Measurements from ENCODE around the gene CACNA2D4.
"Not testable (repeated sequence)": the region's sequence is repeated elsewhere in the genome, so short reads cannot be mapped to it uniquely, and the experiment has no call there.

Gene CACNA2D4

DNA sequence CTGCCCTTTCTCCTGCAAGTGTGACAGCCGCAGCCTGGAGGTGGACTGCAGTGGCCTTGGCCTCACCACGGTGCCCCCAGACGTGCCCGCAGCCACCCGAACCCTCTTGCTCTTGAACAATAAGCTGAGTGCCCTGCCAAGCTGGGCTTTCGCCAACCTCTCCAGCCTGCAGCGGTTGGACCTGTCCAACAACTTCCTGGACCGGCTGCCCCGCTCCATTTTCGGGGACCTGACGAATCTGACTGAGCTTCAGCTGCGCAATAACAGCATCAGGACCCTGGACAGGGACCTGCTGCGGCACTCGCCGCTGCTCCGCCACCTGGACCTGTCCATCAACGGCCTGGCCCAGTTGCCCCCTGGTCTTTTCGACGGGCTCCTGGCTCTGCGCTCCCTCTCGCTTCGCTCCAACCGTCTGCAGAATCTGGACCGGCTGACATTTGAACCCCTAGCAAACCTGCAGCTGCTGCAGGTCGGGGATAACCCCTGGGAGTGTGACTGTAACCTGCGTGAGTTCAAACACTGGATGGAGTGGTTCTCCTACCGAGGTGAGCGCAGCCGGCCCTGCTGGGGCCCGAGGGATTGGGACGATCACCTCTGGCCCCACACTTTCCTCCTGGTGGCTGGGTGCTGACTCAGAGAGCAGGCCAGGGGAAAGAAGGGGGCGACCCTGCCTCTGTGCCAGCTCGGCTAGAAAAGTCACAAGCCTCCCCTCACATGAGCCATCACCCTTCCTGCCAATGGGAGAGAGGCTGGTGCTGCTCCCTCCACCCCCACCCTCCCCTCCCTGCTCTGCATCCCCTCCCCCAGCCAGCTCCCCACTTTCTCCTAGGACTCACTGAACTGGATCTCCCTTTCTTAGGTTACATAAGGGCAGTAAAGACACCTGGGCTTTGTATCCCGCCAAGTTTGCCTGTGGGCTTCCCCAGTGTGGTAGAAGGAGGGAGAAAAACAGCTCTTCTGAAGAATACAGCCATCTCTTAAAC is 87.2 kb downstream of the CACNA2D4 start:
- DNase-seq (ENCODE audit: low read depth), result no peak

DNA sequence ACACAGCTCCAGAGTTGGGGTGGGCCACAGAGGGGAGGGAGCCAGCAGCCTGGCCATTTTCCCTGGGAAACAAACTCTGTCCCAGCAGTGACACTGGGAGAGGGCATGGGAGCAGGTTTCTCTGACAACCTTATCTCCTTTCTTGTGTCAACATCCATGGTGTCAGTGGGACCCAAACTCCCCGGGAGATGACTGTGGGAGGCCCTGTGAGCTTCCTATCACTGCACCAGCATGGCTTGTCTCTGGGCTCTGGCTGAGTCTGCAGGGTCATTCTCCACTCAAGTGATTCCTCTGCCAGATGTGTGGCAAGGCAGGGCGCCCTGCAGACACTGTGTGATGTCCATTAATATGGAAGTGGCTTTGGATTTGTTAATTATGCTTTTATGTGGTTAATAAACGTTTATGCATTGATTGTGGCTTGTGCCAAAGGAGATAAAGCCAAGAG is 88.0 kb downstream of the CACNA2D4 start:
- DNase-seq (ENCODE audit: low read depth), result no peak

DNA sequence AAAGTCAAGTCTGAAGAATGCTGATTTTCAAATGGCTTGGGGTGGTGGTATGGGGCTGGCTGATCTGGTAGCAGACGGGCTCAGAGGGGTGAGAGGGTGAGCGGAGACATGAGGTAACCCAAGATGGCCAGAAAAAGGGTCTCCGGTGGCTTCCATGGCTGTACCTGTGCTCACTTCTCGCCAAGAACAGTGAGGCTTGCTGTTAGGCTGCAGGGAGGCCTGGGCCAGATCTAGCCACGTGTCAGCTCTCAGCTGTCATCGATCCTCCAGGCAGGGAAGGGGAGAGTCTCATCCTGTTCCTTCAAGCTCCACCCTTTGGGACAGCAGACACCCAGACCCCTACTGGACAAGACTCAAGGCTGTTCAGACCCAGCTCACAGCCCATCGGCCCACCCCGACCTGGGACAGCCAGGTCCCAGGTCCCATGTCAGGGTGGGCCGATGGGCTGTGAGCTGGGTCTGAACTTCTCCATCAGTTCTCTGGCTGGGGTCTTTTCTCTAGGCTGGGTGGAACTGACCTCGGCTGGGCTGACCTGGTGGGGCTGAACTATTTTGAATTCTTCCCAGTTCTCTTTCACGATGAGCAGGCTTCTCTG is 89.0 kb downstream of the CACNA2D4 start:
- DNase-seq (ENCODE audit: low read depth), result no peak

DNA sequence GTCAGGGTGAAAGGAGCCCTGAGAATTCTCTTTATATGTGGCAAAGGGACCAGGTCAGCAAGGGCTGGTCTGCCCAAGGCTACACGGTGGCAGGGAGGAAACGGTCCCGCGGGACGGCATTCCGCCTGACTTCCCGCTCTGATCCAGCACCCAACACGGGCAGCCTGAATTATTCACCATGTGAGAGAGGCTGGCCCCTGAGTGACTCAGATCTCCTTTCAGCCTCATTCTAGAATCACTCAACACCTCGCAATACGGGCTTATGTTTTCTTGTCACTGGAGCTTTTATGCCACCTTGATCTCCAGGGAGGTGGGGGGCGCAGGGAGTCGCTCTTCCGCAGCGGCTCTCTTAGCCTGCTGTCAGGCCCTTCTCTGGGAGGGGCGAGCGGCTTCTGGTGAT is 89.6 kb downstream of the CACNA2D4 start:
- no peak for DNase-seq (ENCODE audit: low read depth)

DNA sequence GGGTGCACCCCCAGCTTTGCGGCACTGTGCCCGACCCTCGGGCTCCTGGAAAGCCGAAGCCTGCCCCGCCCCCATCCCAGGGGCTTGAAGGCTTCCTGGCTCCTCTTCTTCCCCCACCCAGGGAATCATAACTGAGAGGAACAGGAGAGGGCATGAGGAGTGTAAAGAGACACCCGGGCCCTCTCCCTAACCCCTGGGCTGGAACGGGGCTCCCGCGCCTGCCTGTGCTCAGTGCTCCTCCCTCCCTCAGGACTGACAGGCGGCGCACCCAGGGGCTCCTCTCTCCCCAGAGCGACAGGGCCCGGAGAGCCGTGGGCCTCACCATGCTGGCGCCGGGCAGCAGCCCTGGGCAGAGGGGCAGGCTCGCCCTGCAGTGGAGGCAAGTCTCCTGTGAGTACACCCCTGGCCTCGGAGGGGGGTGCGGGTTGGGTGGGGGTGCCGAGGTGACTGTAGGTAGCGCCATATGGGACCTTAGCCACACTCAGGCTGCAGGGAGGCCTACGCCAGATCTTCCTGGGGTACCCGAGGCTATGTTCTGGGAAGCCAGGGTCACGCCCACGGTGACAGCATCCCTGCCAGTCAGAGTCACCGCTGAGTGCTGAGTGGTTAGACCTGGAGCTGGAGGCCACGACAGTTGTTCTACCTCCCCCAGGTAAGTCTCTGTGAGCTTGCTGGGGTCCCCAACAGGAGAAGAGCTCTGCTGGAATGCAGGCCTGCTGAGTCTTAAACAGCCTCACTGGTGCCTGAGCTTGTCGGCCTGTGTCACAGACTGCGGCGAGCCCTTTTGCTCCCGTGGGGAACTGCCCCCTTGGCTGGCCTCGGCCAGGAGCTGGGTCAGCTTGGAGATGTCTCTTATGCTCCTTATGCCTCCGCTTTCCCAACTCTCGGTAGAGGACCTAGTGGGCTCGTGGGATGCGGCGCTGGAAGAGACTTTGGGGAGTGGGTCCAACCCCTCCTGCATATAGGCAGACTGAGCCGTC is 90.3 kb downstream of the CACNA2D4 start:
- no peak for DNase-seq (ENCODE audit: low read depth)

DNA sequence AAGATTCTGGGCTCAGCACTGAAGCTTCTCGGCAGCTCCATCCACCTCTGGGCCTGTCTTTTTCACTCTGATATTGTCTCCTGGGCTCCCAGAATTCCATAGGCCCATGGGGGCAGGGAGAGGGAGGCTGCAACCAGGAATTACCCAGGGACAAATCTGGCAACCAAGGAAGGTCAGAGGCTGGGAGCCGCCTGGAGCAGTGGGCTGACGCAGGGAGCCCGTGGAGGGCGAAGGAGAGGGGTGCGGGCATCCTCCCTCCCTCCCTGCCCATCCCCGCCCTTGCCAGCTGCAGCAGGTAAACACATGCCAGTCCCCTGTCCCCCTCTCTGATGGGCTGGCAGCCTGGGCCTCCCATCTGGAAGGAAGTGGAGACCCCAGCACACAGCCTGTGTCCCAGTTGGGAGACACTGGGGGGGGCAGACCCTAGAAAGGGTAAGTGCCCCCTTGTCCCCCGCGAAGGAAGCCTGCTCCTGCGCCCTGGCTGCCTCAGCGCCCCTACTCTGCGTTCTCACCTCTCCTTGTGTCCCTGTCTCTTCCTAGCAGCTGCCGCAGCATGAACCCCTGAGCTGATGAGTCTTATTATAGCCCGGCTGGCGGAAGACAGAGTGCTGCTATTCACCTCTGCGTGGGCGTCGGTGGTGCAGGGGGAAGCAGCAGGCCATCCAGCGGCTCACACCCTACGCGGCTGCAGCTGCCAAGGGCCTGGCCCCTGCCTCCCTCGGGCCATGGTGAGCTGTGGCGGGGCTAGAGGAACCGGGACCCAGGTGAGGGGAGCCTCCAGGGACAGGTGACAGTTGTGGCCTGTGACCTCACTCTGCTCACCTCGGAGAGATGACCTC is 91.4 kb downstream of the CACNA2D4 start:
- no peak for DNase-seq (ENCODE audit: low read depth)

DNA sequence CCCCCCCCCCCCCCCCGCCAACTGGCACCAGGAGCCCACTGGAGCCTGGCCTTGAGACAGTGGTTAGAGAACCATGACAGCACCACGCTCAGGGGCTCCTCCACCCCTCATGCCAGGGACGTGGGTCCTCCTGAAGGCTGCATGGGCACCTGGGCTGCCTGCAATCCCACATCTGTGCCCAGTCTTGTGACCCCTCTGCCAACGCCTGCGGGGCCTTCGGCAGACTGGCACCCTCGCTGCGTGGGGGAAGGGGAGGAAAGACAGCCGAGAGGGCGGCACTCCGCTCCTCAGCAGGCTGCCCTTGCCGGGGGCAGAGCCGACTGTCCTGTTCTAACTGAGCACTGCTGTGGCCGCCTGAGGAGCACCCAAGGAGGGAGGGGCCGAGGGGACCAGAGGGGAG is 92.1 kb downstream of the CACNA2D4 start:
- DNase-seq (ENCODE audit: low read depth), result no peak

DNA sequence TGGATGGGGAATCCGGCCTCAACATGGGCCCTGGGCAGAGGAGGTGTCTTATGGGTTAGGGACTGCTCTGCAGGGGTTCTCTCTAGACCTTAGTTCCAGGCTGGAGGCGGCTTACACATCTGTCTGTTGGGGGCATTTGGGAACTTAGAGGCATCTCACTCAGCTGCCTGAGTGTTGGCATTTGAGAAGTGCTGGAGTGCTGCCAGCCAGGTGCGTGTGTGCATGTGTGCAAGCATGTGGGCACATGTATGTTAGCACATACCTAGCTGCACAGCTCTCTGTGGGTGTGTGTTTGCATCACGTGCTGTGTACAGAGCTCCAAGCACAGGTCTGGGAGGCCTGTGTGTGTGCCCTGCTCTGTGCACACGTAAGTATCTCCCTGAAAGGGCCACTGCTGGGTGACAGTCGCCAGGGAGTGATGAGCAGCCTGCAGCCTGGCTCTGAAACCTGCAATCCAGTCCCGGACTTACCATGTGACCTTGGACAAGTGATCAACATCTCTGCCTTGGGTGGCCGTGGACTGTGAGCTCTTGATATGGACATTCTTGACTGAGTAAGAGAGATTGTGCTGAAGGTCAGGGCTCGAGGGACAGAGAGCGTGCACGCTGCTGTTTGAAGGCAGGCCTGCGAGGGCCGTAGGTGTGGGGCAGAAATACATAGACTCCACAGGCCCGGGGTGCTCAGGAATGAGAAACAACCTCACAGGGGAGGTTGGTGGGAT is 92.9 kb downstream of the CACNA2D4 start:
- no peak for DNase-seq (ENCODE audit: low read depth)

DNA sequence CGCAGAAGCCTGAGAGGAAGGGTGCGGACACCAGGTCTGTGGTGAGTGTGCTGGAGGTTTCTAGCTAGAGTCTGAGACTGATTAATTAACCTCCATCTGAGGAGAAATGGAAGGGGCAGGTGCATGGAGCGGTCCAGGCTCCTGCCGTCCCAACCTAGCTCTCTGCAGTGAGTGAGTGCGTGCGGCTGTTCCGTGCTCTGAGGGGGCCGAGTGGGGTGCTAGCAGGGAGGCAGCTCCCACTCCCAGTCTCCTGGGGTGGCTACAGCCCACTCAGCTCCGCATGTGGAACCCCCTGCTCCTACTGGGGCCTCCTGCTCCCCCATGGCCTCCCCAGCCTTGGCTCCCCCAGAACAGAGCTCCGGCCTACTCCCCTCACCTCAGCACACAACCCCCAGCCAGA is 95.2 kb downstream of the CACNA2D4 start:
- DNase-seq (ENCODE audit: low read depth), result no peak

DNA sequence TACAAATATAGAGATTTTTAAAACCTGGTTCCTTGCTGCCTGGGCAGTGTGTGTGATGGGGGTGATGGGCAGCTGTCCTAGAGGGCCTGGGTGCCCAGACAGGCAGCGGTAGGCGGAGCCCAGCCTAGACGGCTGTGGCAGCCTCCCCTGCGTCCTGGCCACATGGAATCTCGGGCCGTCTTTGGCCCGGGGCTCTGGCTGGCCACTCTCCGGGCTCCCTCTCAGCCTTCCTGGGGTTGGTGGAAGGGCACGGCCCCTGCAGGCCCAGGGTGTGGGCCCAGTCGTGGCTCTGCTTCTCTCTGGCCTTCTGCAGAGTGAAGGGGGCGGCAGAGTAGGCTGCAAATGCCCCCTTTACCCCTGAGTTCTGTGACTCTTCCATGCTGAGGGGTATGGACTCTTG is 95.8 kb downstream of the CACNA2D4 start:
- no peak for DNase-seq (ENCODE audit: low read depth)

DNA sequence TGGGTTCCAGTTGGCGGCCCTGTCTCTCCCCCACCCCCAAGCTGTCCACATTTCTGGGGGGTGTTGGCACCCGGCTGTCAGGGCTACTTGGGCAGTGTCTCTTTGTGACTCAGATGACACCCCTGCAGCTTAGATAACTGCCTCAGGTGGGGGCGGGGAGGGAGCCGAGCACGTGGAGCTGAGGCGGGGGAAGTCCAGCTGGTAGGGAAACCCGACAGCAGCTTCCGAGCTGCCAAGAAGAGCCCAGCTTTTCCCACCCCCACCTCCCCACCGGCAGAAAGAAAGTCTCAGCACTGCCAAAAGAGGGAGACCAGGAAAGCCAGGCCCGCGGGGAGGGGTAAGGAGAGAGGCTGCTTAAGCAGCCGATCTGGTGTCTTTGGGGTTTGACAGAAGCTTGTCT is 96.6 kb downstream of the CACNA2D4 start:
- DNase-seq (ENCODE audit: low read depth), result no peak

DNA sequence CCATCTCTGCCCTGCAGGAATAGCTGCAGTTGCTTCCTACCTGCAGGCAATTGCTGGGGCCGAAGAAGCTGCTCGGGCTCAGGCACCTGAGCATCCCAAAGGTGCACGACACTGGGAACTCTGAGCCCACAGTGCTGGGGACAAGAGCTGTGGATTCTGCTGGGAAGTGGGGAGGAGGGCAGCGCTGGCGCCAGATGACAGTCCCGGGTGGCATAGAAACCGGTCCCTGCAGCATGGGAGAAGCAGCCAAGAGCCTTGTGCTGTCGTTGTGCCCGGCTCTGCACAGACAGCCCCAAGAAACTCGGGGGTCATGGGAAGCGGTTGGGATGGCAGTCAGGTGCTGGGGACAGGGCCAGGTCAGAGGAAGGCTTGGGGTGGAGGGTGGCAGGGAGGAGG is 97.6 kb downstream of the CACNA2D4 start:
- no peak for DNase-seq (ENCODE audit: low read depth)

DNA sequence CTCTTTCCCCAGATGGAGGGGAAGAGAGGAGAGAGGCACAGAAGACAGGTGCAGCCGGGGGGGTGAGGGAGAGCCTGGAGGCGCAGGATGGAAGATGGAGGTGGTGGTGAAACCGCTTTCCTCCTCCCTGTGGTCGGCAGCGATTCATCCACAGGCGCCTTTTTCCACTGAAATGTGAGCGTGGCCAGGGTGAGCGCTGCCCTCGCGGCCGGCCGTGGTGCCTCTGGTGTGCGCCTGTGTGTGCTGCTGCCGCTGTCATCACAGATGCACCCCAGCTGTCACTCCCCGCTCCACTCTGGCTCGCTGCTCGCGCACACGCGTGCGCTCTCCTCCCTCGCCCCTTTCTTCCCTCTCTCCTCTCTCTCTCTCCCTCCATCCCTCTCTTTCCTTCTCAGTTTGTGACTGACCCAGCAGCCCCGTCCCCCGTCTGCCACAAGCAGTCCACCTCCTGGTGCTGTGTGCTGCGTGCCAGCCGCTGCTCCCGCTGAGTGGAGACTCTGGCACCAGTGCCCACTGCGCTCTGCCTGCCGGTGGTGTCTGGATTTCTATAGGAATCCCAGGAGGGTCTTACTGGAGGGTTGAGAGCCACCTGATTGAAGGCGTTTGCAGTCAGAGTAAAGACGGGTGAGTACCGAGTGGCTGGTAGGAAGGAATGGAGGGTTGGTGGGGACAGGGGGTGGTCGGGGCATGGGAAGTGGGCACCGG is 98.1 kb downstream of the CACNA2D4 start, which contains the start of gene LRTM2:
TSS of gene LRTM2 (plus strand) at position 375 of the 705 bp plus-strand sequence. CDS start 7,584 bp downstream, outside the sequence.
- no peak for DNase-seq (ENCODE audit: low read depth)

DNA sequence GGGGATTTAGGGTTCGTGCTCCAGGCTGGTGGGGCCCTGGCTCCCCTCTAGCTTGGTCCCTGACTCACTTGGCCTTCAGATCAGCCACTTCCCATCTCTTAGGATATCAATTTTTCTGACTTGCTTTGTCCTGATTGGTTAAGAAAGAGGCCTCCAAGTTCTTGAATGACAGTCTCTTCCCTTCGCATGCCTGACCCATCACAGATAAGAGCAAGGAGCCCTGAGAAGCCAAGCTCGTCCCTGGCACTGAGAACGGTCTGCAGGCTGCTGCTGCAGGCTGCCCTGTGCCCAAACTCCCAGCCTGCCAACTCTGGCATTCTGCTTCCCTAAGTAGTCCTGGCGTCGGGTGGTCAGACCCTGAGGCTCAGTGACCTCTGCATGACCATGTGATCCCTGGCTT is 98.9 kb downstream of the CACNA2D4 start:
- no peak for DNase-seq (ENCODE audit: low read depth)

DNA sequence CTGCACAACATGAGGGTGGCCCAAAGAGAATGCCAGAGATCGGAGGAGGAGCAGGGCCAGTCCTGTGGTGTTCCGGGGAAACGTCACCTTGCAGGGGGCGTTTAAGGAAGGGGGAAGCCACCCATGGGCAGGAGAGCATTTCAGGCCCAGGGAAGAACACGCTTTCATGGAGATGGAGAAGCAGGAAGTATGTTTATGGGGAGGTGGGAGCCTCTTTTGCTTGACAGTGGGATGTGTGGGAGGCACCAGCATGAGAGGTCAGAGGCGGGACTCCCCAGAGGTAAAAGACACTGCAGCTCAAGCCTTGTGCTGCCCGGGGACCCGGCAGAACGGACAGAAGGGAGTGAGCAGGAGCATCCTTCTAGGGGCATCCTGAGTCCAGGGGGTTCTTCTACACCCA is 99.4 kb downstream of the CACNA2D4 start:
- no peak for DNase-seq (ENCODE audit: low read depth)

DNA sequence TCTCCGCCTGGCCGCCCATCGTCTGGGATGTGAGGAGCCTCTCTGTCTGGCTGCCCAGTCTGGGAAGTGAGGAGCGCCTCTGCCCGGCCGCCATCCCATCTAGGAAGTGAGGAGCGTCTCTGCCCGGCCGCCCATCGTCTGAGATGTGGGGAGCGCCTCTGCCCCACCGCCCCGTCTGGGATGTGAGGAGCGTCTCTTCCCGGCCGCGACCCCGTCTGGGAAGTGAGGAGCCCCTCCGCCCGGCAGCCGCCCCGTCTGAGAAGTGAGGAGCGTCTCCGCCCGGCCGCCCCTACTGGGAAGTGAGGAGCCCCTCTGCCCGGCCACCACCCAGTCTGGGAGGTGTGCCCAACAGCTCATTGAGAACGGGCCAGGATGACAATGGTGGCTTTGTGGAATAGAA is 100.5 kb downstream of the CACNA2D4 start:
- DNase-seq (ENCODE audit: low read depth), result not testable (repeated sequence)

DNA sequence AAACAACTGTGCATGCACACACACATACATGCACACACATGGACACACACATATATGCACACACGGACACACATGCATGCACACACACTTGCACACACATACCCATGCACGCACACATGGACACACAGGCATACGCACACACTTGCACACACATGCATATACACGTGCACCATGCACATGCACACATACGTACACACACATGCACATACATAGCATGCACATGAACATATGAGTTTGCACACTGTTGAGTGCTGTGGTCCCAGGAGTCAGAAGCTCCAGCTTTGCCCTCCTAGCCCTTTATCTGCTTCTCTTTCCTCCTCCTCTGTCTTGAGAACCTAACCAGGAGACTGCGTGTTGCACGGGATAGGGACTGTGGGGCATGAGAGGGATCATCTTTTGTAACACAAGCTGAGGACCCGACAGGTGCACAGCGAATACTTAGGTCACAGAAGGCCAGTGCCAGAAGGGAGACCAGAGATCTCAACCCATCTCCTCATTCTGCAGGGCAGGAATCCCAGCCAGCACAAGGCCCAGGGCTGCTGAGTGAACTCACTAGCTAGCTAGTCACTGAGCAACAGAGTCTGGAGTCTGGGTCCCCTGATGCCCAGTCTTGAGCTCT is 101.6 kb downstream of the CACNA2D4 start:
- no peak for DNase-seq (ENCODE audit: low read depth)

DNA sequence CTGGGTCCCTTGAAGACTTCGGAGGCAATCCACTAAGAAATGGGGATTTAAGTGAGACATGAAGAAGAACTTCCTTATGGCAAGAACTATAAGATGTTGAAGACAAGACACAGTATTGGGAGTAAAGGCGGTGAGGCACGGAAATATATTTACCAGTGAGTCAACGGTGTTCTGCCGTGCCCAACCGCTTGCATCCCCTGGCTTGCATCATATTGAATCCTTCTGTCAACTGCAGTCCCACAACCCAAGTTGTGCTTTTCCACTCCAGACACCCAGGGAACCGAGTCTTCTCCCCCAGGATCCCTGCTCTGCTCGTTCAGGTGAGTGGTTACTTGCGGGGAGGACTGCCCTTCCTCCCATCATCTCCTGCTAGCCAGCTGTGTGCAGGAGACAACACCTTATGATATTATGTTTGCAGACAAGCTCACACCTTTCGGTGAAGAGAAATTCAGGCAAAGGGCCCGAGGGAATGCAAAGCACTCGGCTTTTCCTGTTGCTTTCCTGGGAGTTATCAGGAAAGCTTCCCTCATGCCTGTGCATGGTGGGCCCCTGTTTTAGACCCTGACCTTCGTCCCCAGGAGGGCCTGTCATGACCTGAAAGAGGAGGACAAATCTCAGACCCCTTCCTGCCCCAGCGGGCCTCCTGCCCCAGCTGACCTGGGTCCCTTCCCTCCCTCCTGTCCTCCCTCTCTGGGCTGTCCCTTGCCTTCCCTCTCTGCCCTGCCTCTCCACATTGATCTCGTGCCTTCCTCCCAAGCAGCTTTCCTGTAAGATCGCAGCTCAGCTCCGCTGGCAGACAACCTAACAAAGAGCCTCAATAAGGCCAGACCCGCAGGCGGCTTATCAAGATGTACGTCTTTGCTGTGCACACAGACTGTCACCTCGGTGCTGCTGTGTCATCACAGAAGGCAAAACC is 102.4 kb downstream of the CACNA2D4 start:
- DNase-seq (ENCODE audit: low read depth), result no peak
